ENCODE measurements around the gene SMARCA2.

GRCh38 chr9:2014696-2015580 lies at the start of gene SMARCA2:
- TF ChIP-seq POLR2A (IDR thresholded peaks at IDR 0.05; ENCODE audit: low read depth): peak; percentile 82
- TF ChIP-seq CTCF (IDR thresholded peaks at IDR 0.05): no peak
- no peak for TF ChIP-seq EP300 (IDR thresholded peaks at IDR 0.05)
- peak; percentile 89 to 98 for TF ChIP-seq POLR2AphosphoS5 (IDR thresholded peaks at IDR 0.05)

Data from esophagus muscularis mucosa (tissue), 4 donors.